ENCODE data around the gene LRRIQ3. TPM values are rescaled to one million over a fixed set of nuclear protein-coding genes. Genes with fewer than 3 reads are reported as not detected.

The LRRIQ3 gene
- total RNA-seq, 1 experiment from 2014 or later: 0.26 TPM

GRCh38 chr1:74050386-74050785, 147.6 kb downstream of the LRRIQ3 start:
- Mint-ChIP-seq H3K36me3 (ENCODE audit: insufficient read depth in 1 of 3, low read depth in 3 of 3) (peaks cover 0 to 5% (median 0%) of the 10 kb centered on the region in 3 experiments; a peak in 2 of 7 replicates), H3K27ac (no peak overlapping the region), H3K4me3 (no peak overlapping the region), H3K27me3 (ENCODE audit: low read depth) (no peaks in the 10 kb centered on the region; the same call in 1 of the 2 replicates), H3K4me1 (no peaks in the 10 kb centered on the region), H3K9me3 (peaks cover 3 to 13% of the 10 kb centered on the region in 2 experiments; a peak in 4 of 5 replicates)
- no peak overlapping the region for H2BK12ac ChIP-seq (ENCODE audit: insufficient read length, low read depth, low read length)
- no peak overlapping the region for H2BK15ac ChIP-seq (ENCODE audit: low read depth, low read length)
- no peak for DNase-seq
- H3K27ac ChIP-seq (ENCODE audit: insufficient read length, low read depth, low read length): no peak overlapping the region
- no peak overlapping the region for H3K4me2 ChIP-seq (ENCODE audit: insufficient read depth, insufficient read length, low read length)
- no CpG with 5 or more reads among the region's 2 CpGs for WGBS (ENCODE audit: extremely low coverage, insufficient read length, low lambda C conversion rate)
- no peaks in the 10 kb centered on the region for H3K79me2 ChIP-seq (ENCODE audit: insufficient read depth, low read length)
- H3K4me1 ChIP-seq (ENCODE audit: insufficient read depth, low read length): no peaks in the 10 kb centered on the region
- no peak overlapping the region for H2AK5ac ChIP-seq (ENCODE audit: insufficient read length, low read length)
- H2AFZ ChIP-seq (ENCODE audit: low read length): no peak overlapping the region
- TF ChIP-seq CTCF (conservative IDR thresholded peaks at IDR 0.05): no peak
- no peak overlapping the region for H2BK5ac ChIP-seq (ENCODE audit: insufficient read length, low read length)
- H3K23me2 ChIP-seq (ENCODE audit: insufficient read length, low read depth, low read length, poor library complexity, severe bottlenecking): no peaks in the 10 kb centered on the region
- no peak overlapping the region for H2BK20ac ChIP-seq (ENCODE audit: low read depth, low read length, poor library complexity, severe bottlenecking)
- no peak overlapping the region for H2BK120ac ChIP-seq (ENCODE audit: low read depth, low read length, poor library complexity, severe bottlenecking)
- no peak overlapping the region for H3K18ac ChIP-seq (ENCODE audit: insufficient read length, low read depth, low read length)
- H3K56ac ChIP-seq (ENCODE audit: insufficient read length, low read depth, low read length): no peak overlapping the region
- no peak overlapping the region for H3K4ac ChIP-seq (ENCODE audit: low read depth, low read length)
- H4K91ac ChIP-seq (ENCODE audit: insufficient read length, low read depth, low read length): no peak overlapping the region
- no peaks in the 10 kb centered on the region for H3K27me3 ChIP-seq (ENCODE audit: insufficient read depth, low read length)
- no peak overlapping the region for H3T11ph ChIP-seq (ENCODE audit: low read length)
- no peak overlapping the region for H3K9ac ChIP-seq (ENCODE audit: extremely low read depth, insufficient read length, low read length)
- no peaks in the 10 kb centered on the region for H3K79me1 ChIP-seq (ENCODE audit: insufficient read depth, low read depth, low read length, poor library complexity, severe bottlenecking)
- H3K23ac ChIP-seq (ENCODE audit: insufficient read length, low read depth, low read length): no peak overlapping the region
- H3K9me3 ChIP-seq (ENCODE audit: control insufficient read depth, low read depth, low read length): no peaks in the 10 kb centered on the region
- no peak overlapping the region for H4K8ac ChIP-seq (replicated peaks; ENCODE audit: insufficient read length, low read depth, low read length)
- H3K14ac ChIP-seq (ENCODE audit: insufficient read depth, low read length): no peak overlapping the region
- H4K20me1 ChIP-seq (ENCODE audit: control insufficient read depth, insufficient read depth, insufficient read length): no peaks in the 10 kb centered on the region
- H4K5ac ChIP-seq (ENCODE audit: insufficient read length, low read depth, low read length): no peak overlapping the region

Data from H9 (cell line).